HG03103 (cell line): ENCODE data around the gene SZT2.
"Not testable (repeated sequence)": the region's sequence is repeated elsewhere in the genome, so short reads cannot be mapped to it uniquely, and the experiment has no call there.

Experiments used
- ATAC-seq: cut with Tn5 transposase; IDR thresholded peaks from one replicate; pipeline ENCODE4 v1.9.1; 2021; ENCODE audit warnings: low read depth; ENCODE audit not compliant: unreplicated experiment

Gene SZT2

GRCh38 chr1:43360616-43361015 is 29.1 kb upstream of the SZT2 start:
- ATAC-seq = no peak

- ATAC-seq = no peak
Measured at GRCh38 chr1:43363283-43363934, 26.3 kb upstream of the SZT2 start.

GRCh38 chr1:43363935-43364525 is 25.7 kb upstream of the SZT2 start:
- ATAC-seq = no peak

DNA sequence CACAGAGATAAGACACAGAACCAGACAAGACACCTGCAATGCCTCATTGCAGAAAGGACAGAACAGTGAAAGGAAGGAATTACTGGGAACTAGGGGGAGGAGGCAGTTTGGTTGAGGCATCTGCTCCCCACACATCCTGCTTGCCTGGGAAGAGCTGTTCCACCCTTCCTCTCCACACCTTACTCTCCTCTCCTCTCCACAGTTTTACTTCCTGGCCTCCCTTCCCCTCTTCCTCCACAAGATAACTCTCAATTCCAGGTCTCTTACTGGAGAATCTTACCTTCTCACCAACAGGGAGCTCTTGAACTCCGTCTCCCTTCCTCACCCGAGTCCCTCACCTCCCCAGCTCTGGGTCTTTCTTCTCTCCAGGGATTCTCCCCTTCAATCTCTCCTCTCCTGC is 24.0 kb upstream of the SZT2 start:
- no peak for ATAC-seq

DNA sequence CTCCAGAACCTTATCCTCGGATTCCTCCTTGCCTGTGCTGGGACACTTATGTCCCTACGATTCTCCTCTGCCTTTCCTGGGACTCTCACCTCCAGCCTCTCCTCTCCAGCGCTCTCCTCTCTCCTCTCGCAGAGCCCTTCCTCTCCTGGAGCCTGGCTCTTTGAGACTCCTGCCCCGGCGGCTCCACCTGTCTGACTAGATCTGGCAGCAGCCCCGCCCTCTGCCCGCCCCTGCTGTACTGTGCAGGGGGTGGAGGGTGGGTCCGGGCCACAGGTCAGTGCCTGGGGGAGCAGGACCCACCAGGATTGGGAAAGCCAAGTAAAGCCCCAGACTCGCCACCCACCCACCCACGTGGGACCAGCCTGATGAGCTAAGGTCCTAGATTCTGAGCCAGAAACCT is 23.5 kb upstream of the SZT2 start:
- no peak for ATAC-seq

- ATAC-seq = no peak
Measured at GRCh38 chr1:43366601-43367025, 23.1 kb upstream of the SZT2 start.

- peak; percentile 25 for ATAC-seq
Measured at GRCh38 chr1:43367026-43367903, 22.4 kb upstream of the SZT2 start.

- peak; percentile 68 for ATAC-seq
Measured at GRCh38 chr1:43367904-43368645, 21.6 kb upstream of the SZT2 start, which contains the start of gene ELOVL1. Gene ELOVL1, minus strand, starts transcription at chr1:43368011. Its CDS starts 2,402 bp downstream, at chr1:43365609.

DNA sequence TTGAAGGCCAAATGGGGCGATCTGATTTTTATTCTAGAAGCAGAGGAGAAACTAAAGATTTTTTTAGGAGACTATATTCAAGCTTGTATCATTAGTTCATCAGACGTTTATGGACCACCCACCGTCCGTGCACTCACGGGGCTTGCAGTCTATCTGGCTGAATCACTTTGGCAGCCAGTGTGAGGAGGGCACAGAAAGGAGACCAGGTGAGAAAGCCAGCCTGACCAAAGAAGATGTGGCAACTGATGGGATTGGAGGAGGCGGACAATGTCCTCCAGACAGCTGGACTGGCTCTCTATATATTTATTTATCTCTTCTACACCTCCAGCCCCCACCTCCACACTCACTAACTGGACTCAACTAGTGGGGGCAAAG is 21.1 kb upstream of the SZT2 start:
- ATAC-seq = no peak

DNA sequence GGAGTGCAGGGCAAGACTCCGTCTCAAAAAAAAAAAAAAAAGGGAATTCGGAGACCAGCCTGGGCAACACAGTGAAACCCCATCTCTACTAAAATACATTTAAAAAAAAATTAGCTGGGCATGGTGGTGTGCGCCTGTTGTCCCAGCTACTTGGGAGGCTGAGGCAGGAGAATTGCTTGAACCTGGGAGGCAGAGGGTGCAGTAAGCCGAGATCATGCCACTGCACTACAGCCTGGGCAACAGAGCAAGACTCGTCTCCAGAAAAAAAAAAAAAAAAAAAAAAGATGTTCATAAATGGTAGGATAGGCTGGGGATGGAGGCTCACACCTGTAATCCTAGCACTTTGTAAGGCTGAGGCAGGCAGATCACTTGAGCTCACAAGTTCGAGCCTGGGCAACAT is 19.9 kb upstream of the SZT2 start:
- ATAC-seq = not testable (repeated sequence)

GRCh38 chr1:43370564-43370963 is 19.1 kb upstream of the SZT2 start:
- no peak for ATAC-seq

DNA sequence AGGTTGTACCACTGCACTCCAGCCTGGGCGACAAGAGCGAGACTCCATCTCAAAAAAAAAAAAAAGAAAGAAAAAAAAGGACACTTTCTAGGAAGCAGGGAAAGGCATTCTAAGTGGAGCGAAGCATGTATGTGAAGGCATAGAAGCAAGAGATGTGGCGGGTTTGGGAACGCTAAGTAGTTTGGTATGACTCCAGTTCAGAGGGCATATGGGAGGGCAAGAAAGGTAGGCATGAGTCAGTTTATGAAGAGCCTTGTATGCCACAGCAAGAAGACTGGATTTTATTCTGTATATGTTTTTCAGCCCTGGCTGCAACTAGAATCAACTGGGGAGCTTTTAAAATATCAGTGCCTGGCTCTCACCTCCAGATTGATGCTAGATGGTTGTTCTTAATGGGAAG is 17.5 kb upstream of the SZT2 start:
- ATAC-seq = no peak

- no peak for ATAC-seq
Measured at GRCh38 chr1:43373066-43373940, 16.4 kb upstream of the SZT2 start.

GRCh38 chr1:43376723-43377235 is 12.9 kb upstream of the SZT2 start:
- no peak for ATAC-seq

DNA sequence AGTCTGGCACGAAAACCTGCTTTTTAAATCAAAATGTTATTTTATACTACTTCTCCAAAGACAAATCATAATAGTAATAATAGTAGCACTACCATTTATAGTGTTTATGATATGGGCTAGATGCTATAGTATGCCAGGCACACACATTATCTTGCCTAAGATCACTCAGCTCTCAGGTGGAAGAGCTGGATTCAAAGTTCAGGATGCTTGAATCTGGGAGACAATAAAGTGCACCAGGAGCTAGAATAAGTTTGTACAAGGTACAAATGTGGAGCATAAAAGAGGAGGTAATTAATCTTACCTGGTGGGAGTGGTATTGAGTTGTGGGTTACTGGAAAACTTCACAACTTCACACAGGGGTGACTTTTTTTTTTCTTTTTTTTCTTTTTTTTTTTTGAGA is 11.9 kb upstream of the SZT2 start:
- no peak for ATAC-seq

- no peak for ATAC-seq
Measured at GRCh38 chr1:43379476-43379875, 10.2 kb upstream of the SZT2 start.

GRCh38 chr1:43381612-43382011 is 8.1 kb upstream of the SZT2 start:
- ATAC-seq = no peak

GRCh38 chr1:43382027-43382779 is 7.5 kb upstream of the SZT2 start:
- no peak for ATAC-seq

DNA sequence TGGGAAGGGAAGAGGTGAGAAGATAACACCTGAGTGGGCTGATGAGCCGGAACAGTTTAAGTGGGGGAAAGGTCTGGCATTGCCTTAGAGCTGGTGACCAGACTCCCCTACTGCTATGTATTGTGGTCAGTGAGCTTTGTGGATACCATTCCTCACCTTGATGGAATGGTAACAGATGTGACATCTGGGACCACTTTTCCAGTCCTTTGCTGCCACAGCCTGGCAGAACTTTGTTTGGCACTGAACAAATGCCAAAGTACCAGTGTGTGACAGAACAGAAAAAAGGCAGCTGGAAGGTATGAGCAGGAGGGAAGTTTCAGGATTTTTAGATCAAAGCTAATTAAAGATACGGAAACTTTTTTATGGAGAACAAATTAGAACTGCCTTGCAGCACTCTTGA is 6.2 kb upstream of the SZT2 start:
- ATAC-seq = no peak
